AG09309 (cell line): Measurements from ENCODE around the gene ACVRL1.

Experiments used
- DNase-seq: peaks from one replicate; pipeline ENCODE4 v3.0.0-alpha.2; 2010; ENCODE audit warnings: low read depth
- H3K4me3 ChIP-seq: 2 replicates; pipeline ENCODE4 v1.5.1; 2011; ENCODE audit warnings: mild to moderate bottlenecking, low read depth, low read length, moderate library complexity; ENCODE audit not compliant: control insufficient read depth
- CTCF ChIP-seq: IDR thresholded peaks from 2 replicates; pipeline ENCODE4 v1.5.1; 2011; ENCODE audit warnings: mild to moderate bottlenecking, low read depth, low read length, inconsistent platforms; ENCODE audit not compliant: insufficient read depth, control insufficient read depth; ENCODE audit errors: missing control alignments

ACVRL1 gene

GRCh38 chr12:51932218-51933076 is 25.1 kb downstream of the ACVRL1 start:
- no peak for TF ChIP-seq CTCF
- no peak for DNase-seq
- H3K4me3 ChIP-seq = no peak overlapping the region

GRCh38 chr12:51934080-51934479 is 26.8 kb downstream of the ACVRL1 start:
- no peak for TF ChIP-seq CTCF
- DNase-seq = no peak
- no peak overlapping the region for H3K4me3 ChIP-seq

GRCh38 chr12:51937926-51938325 is 30.6 kb downstream of the ACVRL1 start:
- DNase-seq = no peak
- no peak for TF ChIP-seq CTCF
- no peak overlapping the region for H3K4me3 ChIP-seq

GRCh38 chr12:51938726-51939125 is 31.4 kb downstream of the ACVRL1 start:
- no peak for TF ChIP-seq CTCF
- no peak for DNase-seq

GRCh38 chr12:51941011-51941581 is 33.8 kb downstream of the ACVRL1 start:
- no peak for TF ChIP-seq CTCF
- no peak for DNase-seq
- H3K4me3 ChIP-seq = no peak overlapping the region

More at GRCh38 chr12:51938726-51939125, 31.4 kb downstream of the ACVRL1 start:
- no peak overlapping the region for H3K4me3 ChIP-seq

- DNase-seq = no peak
- no peak for TF ChIP-seq CTCF
- H3K4me3 ChIP-seq = no peak overlapping the region
Measured at GRCh38 chr12:51941604-51942003, 34.3 kb downstream of the ACVRL1 start.
